Nephron progenitor cell (in vitro differentiated cells): ENCODE data around the gene EYA3.

Experiments
- DNase-seq: peaks from one replicate; pipeline ENCODE4 v3.0.0; 2021
- H3K27ac Mint-ChIP-seq: 2 replicates; pipeline ENCODE4 v1.8.0; 2021; ENCODE audit warnings: mild to moderate bottlenecking, moderate library complexity, mixed read lengths
- H3K27me3 Mint-ChIP-seq: 2 replicates; pipeline ENCODE4 v1.8.0; 2021; ENCODE audit warnings: mild to moderate bottlenecking, low read depth, mixed read lengths; ENCODE audit not compliant: poor library complexity
- H3K36me3 Mint-ChIP-seq: 2 replicates; pipeline ENCODE4 v1.8.0; 2021; ENCODE audit warnings: low read depth, mixed read lengths
- H3K4me1 Mint-ChIP-seq: 2 replicates; pipeline ENCODE4 v1.8.0; 2021; ENCODE audit warnings: mixed read lengths
- H3K4me3 Mint-ChIP-seq: 2 replicates; pipeline ENCODE4 v1.8.0; 2021; ENCODE audit warnings: mild to moderate bottlenecking, moderate library complexity, mixed read lengths
- H3K9me3 Mint-ChIP-seq: 2 replicates; pipeline ENCODE4 v1.8.0; 2021; ENCODE audit warnings: mild to moderate bottlenecking, moderate library complexity, mixed read lengths
- CTCF ChIP-seq: fragments of 200-600 bp; sonication (generic); IDR thresholded peaks from 2 replicates; pipeline ENCODE4 v1.5.0; 2021; ENCODE audit warnings: antibody characterized with exemption

EYA3 gene

GRCh38 chr1:27934818-27935549 is 153.4 kb downstream of the EYA3 start, which contains the start of gene SMPDL3B:
Gene SMPDL3B, plus strand, starts transcription at chr1:27935000. Its CDS starts 184 bp downstream, at chr1:27935184.
- H3K4me1 Mint-ChIP-seq: peaks cover 26% of the 10 kb centered on the region
- no peaks in the 10 kb centered on the region for H3K9me3 Mint-ChIP-seq
- DNase-seq: peak; percentile 46
- no peak within 1 kb of the TSS for H3K27ac Mint-ChIP-seq
- H3K27me3 Mint-ChIP-seq: peaks cover 50% of the 10 kb centered on the region
- TF ChIP-seq CTCF: no peak
- H3K36me3 Mint-ChIP-seq: no peaks in the 10 kb centered on the region
- H3K4me3 Mint-ChIP-seq: peak within 1 kb of the TSS; percentile 82

GRCh38 chr1:27931759-27932158 is 156.7 kb downstream of the EYA3 start:
- no peaks in the 10 kb centered on the region for H3K9me3 Mint-ChIP-seq
- no peak overlapping the region for H3K27ac Mint-ChIP-seq
- DNase-seq: no peak
- H3K4me3 Mint-ChIP-seq: no peak overlapping the region
- no peak for TF ChIP-seq CTCF
- H3K27me3 Mint-ChIP-seq: peaks cover 29% of the 10 kb centered on the region
- peaks cover 26% of the 10 kb centered on the region for H3K4me1 Mint-ChIP-seq
- H3K36me3 Mint-ChIP-seq: no peaks in the 10 kb centered on the region

GRCh38 chr1:27931184-27931583 is 157.2 kb downstream of the EYA3 start:
- Mint-ChIP-seq H3K36me3 (no peaks in the 10 kb centered on the region), H3K27ac (no peak overlapping the region), H3K4me1 (peaks cover 26% of the 10 kb centered on the region), H3K9me3 (no peaks in the 10 kb centered on the region), H3K27me3 (peaks cover 30% of the 10 kb centered on the region), H3K4me3 (no peak overlapping the region)
- no peak for TF ChIP-seq CTCF
- DNase-seq: no peak

- no peak for TF ChIP-seq CTCF
- Mint-ChIP-seq H3K4me3 (no peak overlapping the region), H3K9me3 (no peaks in the 10 kb centered on the region)
Measured at GRCh38 chr1:27928216-27928954, 160.0 kb downstream of the EYA3 start.

GRCh38 chr1:27922272-27922671 is 166.1 kb downstream of the EYA3 start:
- no peaks in the 10 kb centered on the region for H3K4me1 Mint-ChIP-seq

More at GRCh38 chr1:27928216-27928954, 160.0 kb downstream of the EYA3 start:
- Mint-ChIP-seq H3K4me1 (peaks cover 11% of the 10 kb centered on the region), H3K27ac (no peak overlapping the region), H3K36me3 (no peaks in the 10 kb centered on the region), H3K27me3 (peaks cover 12% of the 10 kb centered on the region)
- DNase-seq: no peak

More at GRCh38 chr1:27922272-27922671, 166.1 kb downstream of the EYA3 start:
- Mint-ChIP-seq H3K36me3 (no peaks in the 10 kb centered on the region), H3K27me3 (peaks cover 33% of the 10 kb centered on the region), H3K27ac (no peak overlapping the region), H3K4me3 (no peak overlapping the region), H3K9me3 (no peaks in the 10 kb centered on the region)
- no peak for DNase-seq
- no peak for TF ChIP-seq CTCF
